EH (cell line): ENCODE measurements around the gene POLR1D.
A peak's percentile ranks its signal among the peaks of the same experiment; 100 is the strongest.

ENCODE experiments used
- DNase-seq: peaks from one replicate; pipeline ENCODE4 v3.0.0-alpha.2; 2015; ENCODE audit warnings: low read depth

The POLR1D gene

GRCh38 chr13:27638521-27638920 is 16.8 kb downstream of the POLR1D start:
- DNase-seq = no peak

DNA sequence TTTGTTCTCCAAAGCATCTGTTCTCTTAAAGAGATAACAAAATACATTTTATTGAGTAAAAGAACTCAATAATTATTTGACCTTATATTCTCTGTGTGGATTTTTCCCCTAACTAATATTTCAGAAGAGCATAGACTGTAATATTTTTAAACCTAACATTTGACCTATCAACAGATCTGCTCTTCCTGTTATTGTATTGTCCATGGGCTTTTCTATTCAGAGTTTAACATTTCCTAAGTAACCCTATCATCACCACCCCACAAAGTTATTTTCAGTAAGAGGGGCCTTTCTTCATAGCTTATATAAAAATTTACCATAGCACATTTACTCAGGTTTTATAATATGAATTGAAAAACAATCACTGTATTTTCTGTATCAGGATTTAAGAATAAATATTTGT is 17.5 kb downstream of the POLR1D start:
- DNase-seq = no peak

GRCh38 chr13:27641711-27642502 is 20.2 kb downstream of the POLR1D start:
- no peak for DNase-seq

DNA sequence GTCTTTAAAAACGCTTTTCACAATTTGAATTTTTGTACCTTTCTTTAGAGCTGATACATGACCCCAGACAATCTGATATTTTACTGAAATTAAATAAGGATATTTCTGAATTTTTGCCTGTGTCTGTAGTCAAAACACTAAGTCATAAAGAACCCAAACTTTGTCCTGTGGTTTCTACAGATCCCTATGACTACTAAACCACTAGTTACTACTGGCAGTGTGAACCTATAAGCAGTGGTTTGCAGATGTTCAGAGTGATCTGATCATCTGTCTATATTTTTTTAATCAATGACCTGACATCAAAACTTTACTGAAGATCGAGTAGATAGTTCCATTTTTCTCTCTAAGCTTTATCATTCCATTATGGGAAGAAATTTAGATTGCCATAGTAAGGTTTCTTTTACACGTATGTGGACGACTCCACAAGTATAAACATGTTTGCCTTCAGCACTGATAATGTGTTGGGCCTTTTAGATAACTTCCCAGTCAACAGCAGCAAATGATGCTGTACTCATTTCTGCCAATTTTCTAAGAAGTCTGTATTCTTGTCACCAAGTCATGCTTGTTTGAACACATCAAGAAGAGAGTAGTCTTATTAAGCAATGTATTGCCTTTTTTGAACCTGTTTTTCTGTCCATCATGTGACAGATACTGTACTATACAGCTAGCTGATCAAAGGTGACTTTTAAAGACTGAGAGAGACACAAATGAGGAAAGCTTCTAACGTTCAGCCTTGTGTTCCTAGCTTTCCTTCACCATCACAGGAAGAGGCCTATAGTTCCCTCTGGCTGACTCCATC is 21.8 kb downstream of the POLR1D start:
- no peak for DNase-seq

GRCh38 chr13:27644302-27644701 is 22.6 kb downstream of the POLR1D start:
- peak; percentile 63 for DNase-seq

DNA sequence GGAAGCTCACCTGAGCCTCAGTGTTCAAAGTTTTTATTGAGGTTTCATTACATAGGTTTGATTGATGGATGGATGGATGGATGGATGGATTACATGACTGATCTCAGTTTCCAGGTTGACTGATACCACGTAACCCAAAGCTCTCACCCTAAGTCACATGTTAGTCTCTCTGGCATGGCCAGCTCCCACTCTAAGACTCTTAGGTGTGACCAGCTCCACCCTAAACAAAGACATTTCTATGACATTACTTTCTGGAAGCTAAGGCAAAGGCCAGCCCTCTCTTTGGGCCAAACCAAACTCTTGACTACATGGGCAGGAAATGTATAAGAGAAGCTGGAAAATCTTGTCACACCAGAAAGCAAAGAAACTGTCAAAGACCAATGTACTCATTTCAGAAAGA is 28.6 kb downstream of the POLR1D start:
- no peak for DNase-seq

- DNase-seq = no peak
These were observed 32.4 kb downstream of the POLR1D start for GRCh38 chr13:27654059-27654458.

GRCh38 chr13:27654816-27655215 is 33.1 kb downstream of the POLR1D start:
- DNase-seq = no peak

- no peak for DNase-seq
These were observed 36.0 kb downstream of the POLR1D start for GRCh38 chr13:27657724-27658123.

DNA sequence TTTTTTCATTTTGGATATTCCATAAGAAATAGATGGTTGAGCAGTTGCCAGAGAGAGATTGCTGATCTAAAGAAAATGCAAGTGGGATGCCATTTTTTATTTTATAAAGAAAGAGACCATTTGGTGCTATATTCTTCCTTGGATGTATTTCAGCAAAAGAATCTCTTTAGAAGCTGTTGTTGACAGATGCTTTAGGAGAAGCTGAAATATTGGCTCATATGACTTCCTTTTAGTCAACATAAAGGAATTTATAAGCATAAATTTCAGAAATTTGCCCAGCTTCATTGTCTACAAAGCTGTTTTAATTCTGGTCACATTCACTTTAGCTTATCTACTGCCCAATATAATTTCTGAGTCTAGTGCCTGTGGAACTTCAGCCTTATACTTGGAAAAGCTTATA is 36.9 kb downstream of the POLR1D start:
- peak; percentile 54 for DNase-seq

- DNase-seq = no peak
These were observed 37.6 kb downstream of the POLR1D start for GRCh38 chr13:27659145-27659865.

DNA sequence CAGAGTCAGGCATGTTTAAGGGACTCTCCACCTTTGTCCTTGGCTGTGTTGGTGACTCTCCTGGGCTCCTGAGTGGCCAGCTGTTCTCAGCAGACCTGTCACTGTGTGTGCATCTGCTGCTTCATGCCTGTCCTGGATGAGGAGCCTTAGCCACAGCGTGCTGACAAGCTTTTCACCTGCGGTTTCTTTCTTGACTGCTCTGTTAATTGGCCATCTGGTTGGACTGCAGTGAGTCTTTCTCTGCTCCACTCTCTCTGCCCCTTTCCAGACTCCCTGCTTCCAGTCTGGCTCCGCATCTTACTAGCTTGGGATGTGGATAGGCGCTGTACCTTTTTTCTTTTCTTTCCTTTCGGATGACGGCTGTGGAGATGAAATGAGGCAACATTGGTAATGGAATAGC is 38.8 kb downstream of the POLR1D start:
- DNase-seq = no peak

GRCh38 chr13:27661017-27661416 is 39.3 kb downstream of the POLR1D start:
- DNase-seq = no peak

GRCh38 chr13:27662738-27663470 is 41.2 kb downstream of the POLR1D start:
- no peak for DNase-seq

DNA sequence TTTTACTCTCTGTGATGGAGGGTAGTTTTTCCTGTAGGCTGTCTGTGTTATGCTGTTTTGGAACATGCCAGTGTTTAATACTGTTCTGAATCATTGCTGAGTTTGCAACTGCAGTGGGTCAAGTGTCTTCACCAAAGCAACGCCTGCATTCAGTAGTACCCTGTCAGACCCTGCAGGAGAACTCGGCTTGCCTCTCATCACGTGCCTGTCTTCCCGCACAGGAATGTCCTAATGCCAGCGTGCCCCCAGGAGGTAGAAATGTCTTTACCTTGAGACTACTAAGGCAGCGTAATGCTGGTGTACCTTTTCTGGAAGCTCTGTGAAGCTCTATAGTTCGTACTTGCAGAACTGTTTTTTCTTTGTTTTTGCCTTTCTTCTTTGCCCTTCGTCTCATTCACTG is 42.3 kb downstream of the POLR1D start:
- no peak for DNase-seq

GRCh38 chr13:27665333-27665732 is 43.6 kb downstream of the POLR1D start:
- DNase-seq = peak; percentile 11

DNA sequence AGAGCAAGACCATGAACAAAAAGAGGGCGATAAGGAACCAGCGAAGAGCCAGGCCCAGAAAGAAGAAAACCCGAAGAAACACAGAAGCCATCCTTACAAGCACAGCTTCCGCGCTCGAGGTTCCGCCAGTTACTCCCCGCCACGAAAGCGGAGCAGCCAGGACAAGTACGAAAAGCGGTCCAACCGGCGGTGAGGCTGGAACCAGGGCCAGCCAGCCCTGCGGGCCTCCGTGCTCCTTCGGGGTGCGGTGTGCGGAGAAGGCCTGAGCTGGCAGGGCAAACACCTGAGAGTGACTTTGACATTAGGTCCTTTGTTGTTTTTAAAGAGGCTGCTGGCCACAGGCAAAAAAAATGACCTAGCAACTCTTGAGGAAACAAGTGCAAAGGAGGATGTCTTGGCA is 44.1 kb downstream of the POLR1D start:
- DNase-seq = no peak

- DNase-seq = no peak
These were observed 45.3 kb downstream of the POLR1D start for GRCh38 chr13:27666951-27667350.

DNA sequence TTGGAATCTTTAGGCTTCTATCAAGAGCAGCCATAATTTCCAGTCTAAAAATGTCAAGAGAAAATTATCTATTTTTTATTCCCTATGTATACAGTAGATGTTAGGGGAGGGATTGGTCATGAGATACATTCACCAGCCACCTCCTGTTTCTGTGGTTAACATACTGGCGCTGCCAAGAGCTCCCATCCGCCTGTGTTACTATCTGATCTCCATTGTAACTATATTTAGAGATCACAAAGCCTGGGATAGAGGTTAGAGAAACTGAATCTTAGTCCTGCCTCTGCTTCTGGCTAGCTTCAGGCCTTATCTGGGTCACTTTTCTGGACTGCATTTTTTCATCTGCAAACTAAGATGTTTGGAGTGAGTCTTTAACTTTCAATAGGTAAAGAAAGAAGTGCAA is 46.3 kb downstream of the POLR1D start:
- no peak for DNase-seq

GRCh38 chr13:27670861-27671260 is 49.2 kb downstream of the POLR1D start:
- DNase-seq = no peak

DNA sequence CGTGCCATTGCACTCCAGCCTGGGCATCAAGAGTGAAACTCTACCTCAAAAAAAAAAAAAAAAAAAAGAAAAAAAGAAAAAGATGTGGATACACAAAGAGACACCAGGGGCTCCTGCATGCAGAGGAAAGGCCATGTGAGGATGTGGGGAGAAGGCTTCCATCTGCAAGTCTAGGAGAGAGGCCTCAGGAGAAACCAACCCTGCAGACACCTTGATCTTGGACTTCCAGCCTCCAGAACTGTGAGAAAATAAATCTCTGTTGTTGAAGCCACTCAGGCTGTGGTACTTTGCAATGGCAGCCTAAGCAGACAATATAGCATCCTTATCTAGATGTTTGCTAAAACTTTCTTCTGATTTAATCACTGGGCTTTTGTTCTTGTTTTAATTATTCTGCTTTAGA is 50.3 kb downstream of the POLR1D start:
- DNase-seq = no peak
